ENCODE measurements around the gene GAS7.
"Not testable (repeated sequence)": the region's sequence is repeated elsewhere in the genome, so short reads cannot be mapped to it uniquely, and the experiment has no call there.

Gene GAS7

GRCh38 chr17:10111907-10112452 lies 86.4 kb downstream of the GAS7 start:
- no peak for TF ChIP-seq GATA1 (IDR thresholded peaks at IDR 0.05; ENCODE audit: low read depth, low read length)
- no peak for DNase-seq

DNA sequence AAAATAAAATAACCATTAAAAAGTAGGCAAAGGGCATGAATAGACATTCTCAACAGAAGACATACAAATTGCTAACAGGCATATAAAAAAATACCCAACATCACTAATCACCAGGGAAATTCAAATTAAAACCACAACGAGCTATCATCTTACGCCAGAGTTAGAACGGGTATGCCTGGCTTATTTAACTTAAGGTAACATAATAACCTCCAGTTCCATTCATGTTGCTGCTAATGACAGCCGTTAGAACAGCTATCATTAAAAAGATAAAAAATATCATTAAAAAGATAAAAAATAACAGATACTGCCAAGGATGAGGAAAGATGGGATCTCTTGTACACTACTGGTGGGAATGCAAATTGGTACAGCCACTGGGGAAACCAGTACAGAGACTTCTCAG lies 89.3 kb downstream of the GAS7 start:
- no peak for DNase-seq
- TF ChIP-seq POLR2A (IDR thresholded peaks at IDR 0.05; ENCODE audit: low read length) (no peak), GATA1 (IDR thresholded peaks at IDR 0.05; ENCODE audit: low read depth, low read length) (no peak)

DNA sequence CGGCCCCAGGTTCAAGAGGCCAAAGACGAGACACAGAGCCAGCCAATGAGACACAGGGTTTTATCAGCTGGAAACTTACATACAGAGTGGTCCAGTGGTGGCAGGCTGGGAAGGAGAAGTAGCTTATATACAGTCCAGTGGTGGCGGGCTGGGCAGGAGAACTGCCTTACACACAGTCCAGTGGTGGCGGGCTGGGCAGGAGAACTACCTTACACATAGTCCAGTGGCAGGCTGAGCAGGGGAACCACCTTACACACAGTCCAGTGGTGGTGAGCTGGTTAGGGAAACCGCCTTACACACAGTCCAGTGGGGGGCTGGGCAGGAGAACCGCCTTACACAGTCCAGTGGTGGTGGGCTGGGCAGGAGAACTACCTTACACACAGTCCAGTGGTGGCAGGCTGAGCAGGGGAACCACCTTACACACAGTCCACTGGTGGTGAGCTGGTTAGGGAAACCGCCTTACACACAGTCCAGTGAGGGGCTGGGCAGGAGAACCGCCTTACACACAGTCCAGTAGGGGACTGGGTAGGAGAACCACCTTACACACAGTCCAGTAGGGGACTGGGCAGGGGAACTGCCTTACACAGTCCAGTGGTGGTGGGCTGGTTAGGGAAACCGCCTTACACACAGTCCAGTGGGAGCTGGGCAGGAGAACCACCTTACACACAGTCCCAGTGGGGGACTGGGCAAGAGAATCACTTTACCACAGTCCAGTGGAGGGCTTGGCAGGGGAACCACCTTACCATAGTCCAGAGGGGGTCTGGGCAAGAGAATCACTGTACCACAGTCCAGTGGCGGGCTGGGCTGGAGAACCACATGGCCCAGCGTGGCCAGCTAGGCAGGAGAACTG lies 90.9 kb downstream of the GAS7 start:
- no peak for TF ChIP-seq GATA1 (IDR thresholded peaks at IDR 0.05; ENCODE audit: low read depth, low read length)
- TF ChIP-seq POLR2A (IDR thresholded peaks at IDR 0.05; ENCODE audit: low read length) = no peak
- no peak for DNase-seq

DNA sequence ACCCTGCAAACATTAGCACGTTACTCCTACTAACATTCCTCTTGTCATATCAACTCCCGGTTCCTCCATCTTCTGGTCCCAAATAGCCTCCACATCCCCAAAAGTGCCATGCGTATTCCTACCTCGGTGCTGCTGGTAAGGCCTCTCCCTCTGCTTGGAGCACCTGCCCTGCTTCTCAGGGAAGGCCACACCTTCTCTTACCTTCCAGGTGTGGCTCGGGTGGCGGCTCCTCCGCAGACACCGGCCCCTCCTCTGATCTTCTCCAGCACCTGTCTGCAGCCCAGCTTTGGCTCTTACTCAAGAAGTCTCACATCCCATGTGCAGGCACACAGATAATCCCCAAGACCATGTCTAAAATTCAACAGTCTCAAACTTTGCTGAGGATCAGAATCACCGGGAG lies 92.3 kb downstream of the GAS7 start:
- TF ChIP-seq GATA1 (IDR thresholded peaks at IDR 0.05; ENCODE audit: low read depth, low read length) = no peak
- no peak for DNase-seq

DNA sequence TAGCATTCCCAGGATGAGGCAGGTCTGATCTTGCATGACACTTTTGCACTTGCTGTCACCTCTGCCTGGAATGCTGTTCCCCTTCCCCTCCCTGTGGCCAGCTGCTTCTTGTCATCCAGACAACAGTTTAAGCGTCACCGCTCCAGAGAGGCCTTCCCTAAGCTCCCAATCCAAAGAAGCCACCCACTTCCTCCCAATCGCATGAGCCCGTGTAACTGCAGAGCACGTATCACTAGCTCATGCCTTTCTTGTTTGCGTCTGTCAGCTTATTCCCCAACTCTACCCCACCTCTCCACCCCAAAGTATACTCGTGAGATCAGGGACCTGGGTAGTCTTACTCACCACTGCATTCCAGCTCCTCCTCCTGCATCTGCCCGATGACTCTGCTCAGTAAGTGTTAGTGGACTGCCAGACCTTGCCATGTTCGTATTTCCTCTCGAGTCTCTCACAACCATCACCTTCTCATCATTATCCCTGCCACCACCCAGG lies 92.8 kb downstream of the GAS7 start:
- no peak for TF ChIP-seq POLR2A (IDR thresholded peaks at IDR 0.05; ENCODE audit: low read length)
- no peak for DNase-seq

- no peak for DNase-seq
- TF ChIP-seq GATA1 (IDR thresholded peaks at IDR 0.05; ENCODE audit: low read depth, low read length) = no peak
- TF ChIP-seq POLR2A (IDR thresholded peaks at IDR 0.05; ENCODE audit: low read length) = no peak
These were observed 94.7 kb downstream of the GAS7 start for GRCh38 chr17:10103712-10104111.

GRCh38 chr17:10102817-10103216 lies 95.6 kb downstream of the GAS7 start:
- DNase-seq = no peak
- TF ChIP-seq POLR2A (IDR thresholded peaks at IDR 0.05; ENCODE audit: low read length) = no peak
- TF ChIP-seq GATA1 (IDR thresholded peaks at IDR 0.05; ENCODE audit: low read depth, low read length) = no peak

DNA sequence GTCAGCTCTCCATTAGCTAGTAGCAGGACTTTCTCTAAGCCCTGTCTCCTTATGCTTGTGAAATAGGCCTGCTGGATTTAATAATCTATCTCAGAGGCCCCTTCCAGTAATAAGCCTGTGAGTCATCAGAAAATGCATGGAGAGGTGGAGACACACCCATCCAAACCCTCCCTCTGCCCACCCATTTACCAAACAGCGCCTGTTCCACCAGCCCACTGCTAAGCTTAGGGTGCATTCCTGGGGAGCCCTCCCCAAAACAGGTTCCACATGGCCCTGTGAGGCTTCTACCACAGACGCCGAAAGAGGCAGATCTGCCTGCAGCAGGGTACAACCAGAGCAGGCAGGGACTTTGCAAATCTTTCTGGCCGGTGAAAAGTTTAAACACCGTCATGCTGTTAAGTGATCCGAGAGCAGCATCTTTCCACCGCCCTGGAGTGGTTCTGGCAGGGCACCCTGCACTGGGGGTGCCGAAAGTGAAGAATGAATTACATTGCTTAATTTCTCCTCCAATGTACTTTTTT lies 99.3 kb downstream of the GAS7 start:
- TF ChIP-seq GATA1 (IDR thresholded peaks at IDR 0.05; ENCODE audit: low read depth, low read length) (no peak), POLR2A (IDR thresholded peaks at IDR 0.05; ENCODE audit: low read length) (no peak)
- DNase-seq = no peak

GRCh38 chr17:10096596-10096995 lies 101.8 kb downstream of the GAS7 start:
- no peak for DNase-seq

GRCh38 chr17:10095295-10095694 lies 103.1 kb downstream of the GAS7 start:
- DNase-seq = not testable (repeated sequence)

More at GRCh38 chr17:10096596-10096995, 101.8 kb downstream of the GAS7 start:
- TF ChIP-seq POLR2A (IDR thresholded peaks at IDR 0.05; ENCODE audit: low read length) (no peak), GATA1 (IDR thresholded peaks at IDR 0.05; ENCODE audit: low read depth, low read length) (no peak)

DNA sequence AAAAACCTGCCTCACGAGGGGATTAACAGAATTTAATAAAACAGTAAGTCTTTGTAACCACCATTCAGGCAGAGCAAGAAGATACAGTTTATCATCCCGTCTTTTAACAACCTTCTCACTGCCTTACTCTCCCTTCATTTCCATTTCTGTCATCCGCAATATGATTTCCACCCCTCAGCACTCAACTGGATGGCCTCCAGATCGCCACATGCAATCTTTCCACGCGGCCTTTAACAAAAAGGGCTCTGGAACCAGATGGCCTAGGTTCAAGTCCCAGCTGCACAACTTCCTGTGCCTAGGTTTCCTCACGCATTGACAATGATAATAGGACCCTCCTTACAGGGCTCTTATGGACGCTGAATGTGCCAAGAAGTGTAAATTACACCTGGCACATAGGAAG lies 103.6 kb downstream of the GAS7 start:
- no peak for DNase-seq

GRCh38 chr17:10092595-10092994 lies 105.8 kb downstream of the GAS7 start:
- TF ChIP-seq POLR2A (IDR thresholded peaks at IDR 0.05; ENCODE audit: low read length) (no peak), GATA1 (IDR thresholded peaks at IDR 0.05; ENCODE audit: low read depth, low read length) (no peak)
- DNase-seq = no peak

More for the DNA sequence above, 103.6 kb downstream of the GAS7 start:
- no peak for TF ChIP-seq POLR2A (IDR thresholded peaks at IDR 0.05; ENCODE audit: low read length)

DNA sequence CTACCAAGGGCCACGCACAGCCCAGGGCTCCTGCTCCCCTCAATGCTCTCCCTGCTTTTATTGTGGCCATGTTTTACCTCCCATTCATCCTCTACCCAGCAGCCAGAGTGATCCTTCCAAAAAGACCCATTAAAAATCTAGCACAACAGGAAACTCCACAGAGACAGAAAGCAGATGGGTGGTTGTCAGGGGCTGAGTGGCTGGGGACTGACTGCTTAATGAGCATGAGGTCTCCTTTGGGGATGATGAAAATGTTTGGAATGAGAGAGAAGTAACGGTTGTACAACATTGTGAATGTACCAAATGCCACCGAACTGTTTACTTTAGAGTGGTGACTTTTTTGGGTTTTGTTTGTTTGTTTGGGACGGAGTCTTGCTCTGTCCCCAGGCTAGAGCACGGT lies 107.4 kb downstream of the GAS7 start:
- TF ChIP-seq GATA1 (IDR thresholded peaks at IDR 0.05; ENCODE audit: low read depth, low read length) (no peak), POLR2A (IDR thresholded peaks at IDR 0.05; ENCODE audit: low read length) (no peak)
- DNase-seq = no peak

DNA sequence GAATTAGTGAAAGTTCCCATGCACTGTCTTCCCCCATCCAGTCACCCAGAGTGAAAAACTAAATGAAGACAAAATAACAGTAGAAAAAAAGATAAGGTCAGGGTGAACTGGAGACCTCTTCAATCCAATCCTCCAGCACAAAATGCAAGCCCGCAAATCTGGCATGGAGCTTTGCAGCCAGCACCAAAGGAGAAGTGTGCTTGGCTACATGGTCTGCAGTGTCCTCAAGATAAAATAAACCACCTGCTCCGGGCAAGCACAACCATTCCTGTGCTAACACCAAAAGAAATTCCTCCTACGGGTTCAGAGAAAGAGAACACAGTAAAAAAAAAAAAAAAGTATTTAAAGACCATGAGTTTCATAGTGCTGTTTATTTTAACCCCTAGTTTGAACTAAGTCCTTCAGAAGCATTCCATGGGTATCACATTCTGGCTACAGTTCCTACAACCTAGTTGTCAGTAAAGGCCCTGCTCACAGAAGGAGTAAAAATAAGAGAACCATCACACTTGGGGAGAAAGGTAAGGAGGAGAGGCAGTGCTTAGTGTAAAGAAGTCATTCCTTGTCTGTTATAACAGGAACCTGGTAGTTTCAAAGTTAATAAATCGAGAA lies 109.1 kb downstream of the GAS7 start:
- DNase-seq = no peak
- TF ChIP-seq GATA1 (IDR thresholded peaks at IDR 0.05; ENCODE audit: low read depth, low read length) = no peak

DNA sequence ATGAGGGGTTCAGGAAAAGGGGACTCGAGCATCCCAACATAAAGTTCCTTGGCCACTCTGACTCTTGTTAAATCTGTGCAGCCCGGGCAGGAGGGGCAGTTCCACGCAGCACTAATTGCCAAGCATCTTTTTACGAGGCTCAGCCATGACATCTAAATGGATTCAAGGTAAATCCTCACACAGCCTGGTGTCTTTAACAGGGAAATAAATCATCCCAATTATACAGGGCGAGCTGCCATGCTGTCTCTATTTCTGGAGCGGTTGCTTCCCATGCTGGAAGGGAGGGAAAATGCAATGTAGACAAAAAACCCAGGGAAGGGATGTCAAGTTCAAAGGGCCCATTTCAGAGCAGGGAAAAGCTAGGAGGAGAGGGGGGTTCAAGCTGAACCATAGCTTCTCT lies 110.0 kb downstream of the GAS7 start:
- no peak for TF ChIP-seq GATA1 (IDR thresholded peaks at IDR 0.05; ENCODE audit: low read depth, low read length)
- no peak for TF ChIP-seq POLR2A (IDR thresholded peaks at IDR 0.05; ENCODE audit: low read length)
- no peak for DNase-seq
